ENCODE data around the gene SPSB4.
"Not testable (repeated sequence)": the region's sequence is repeated elsewhere in the genome, so short reads cannot be mapped to it uniquely, and the experiment has no call there.

The SPSB4 gene

GRCh38 chr3:141011997-141012262 lies 39.2 kb upstream of the SPSB4 start:
- Histone ChIP-seq H2AK5ac (ENCODE audit: low read depth, low read length) (no peak overlapping the region), H3K27ac (replicated peaks; ENCODE audit: low read length) (no peak overlapping the region), H4K91ac (ENCODE audit: low read depth, low read length, poor library complexity) (no peak overlapping the region), H3K36me3 (replicated peaks in 1 of 2; ENCODE audit: control insufficient read depth in 2 of 2, insufficient read depth in 2 of 2, low read length in 2 of 2) (no peaks in the 10 kb centered on the region), H3K4ac (ENCODE audit: low read length) (no peak overlapping the region), H2AFZ (ENCODE audit: low read length) (peak overlapping the region; percentile 83), H2BK120ac (ENCODE audit: low read depth, low read length) (no peak overlapping the region), H4K8ac (ENCODE audit: low read depth, low read length) (no peak overlapping the region), H3K27me3 (ENCODE audit: control insufficient read depth in 3 of 3, insufficient read depth in 3 of 3, low read depth in 1 of 3, low read length in 3 of 3) (no peaks in the 10 kb centered on the region), H2BK12ac (ENCODE audit: low read length) (no peak overlapping the region), H3K4me3 (ENCODE audit: low read length in 2 of 2) (no peak overlapping the region), H3K9me3 (replicated peaks in 1 of 2; ENCODE audit: control insufficient read depth in 2 of 2, insufficient read depth in 1 of 2, low read depth in 1 of 2, low read length in 2 of 2) (no peaks in the 10 kb centered on the region), H3K23ac (ENCODE audit: low read depth, low read length, poor library complexity) (no peak overlapping the region), H3K14ac (ENCODE audit: low read length) (no peak overlapping the region), H3K4me2 (ENCODE audit: insufficient read depth, low read length, poor library complexity, severe bottlenecking) (no peak overlapping the region), H2BK15ac (ENCODE audit: low read length) (no peak overlapping the region), H2BK5ac (ENCODE audit: low read length) (no peak overlapping the region), H3K9ac (ENCODE audit: low read depth, low read length, poor library complexity) (no peak overlapping the region), H3K79me1 (ENCODE audit: low read depth, low read length) (no peaks in the 10 kb centered on the region), H3K18ac (ENCODE audit: low read length) (no peak overlapping the region), H3K4me1 (ENCODE audit: control insufficient read depth in 2 of 2, insufficient read depth in 1 of 2, low read depth in 1 of 2, low read length in 2 of 2) (peaks cover 2 to 4% of the 10 kb centered on the region in 2 donors)
- DNase-seq (ENCODE audit: low spot score), result no peak
- no CpG with 5 or more reads among the region's 4 CpGs for WGBS, 2 donors (ENCODE audit: extremely low coverage in 2 of 2, insufficient read length in 2 of 2, insufficient replicate concordance in 1 of 2)

DNA sequence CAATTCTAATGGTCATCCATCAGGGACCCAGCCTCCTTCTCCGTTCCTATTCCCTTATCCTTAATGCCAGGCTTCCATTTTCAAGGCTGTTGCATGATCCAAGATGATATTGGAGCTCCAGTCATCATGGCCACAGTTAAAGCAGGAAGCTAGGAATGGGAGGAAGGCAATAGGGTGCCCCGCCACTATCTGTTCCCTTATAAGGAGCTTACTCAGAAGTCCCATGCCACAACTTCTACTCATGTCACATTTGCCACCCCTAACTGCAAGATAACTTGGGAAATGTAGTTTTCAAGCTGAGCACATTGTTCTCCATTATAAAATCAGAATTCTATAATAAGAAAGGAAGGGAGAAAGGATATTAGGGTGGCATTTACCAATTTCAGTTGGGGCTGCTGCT lies 38.6 kb upstream of the SPSB4 start:
- peaks cover 2 to 4% of the 10 kb centered on the region in 2 donors for H3K4me1 ChIP-seq (ENCODE audit: control insufficient read depth in 2 of 2, insufficient read depth in 1 of 2, low read depth in 1 of 2, low read length in 2 of 2)
- DNase-seq (ENCODE audit: low spot score), result no peak
- H4K8ac ChIP-seq (ENCODE audit: low read depth, low read length), result no peak overlapping the region
- no peaks in the 10 kb centered on the region for H3K9me3 ChIP-seq (replicated peaks in 1 of 2; ENCODE audit: control insufficient read depth in 2 of 2, insufficient read depth in 1 of 2, low read depth in 1 of 2, low read length in 2 of 2)
- no peak overlapping the region for H3K9ac ChIP-seq (ENCODE audit: low read depth, low read length, poor library complexity)
- no peak overlapping the region for H2BK15ac ChIP-seq (ENCODE audit: low read length)
- H4K91ac ChIP-seq (ENCODE audit: low read depth, low read length, poor library complexity), result no peak overlapping the region
- no peak overlapping the region for H2BK12ac ChIP-seq (ENCODE audit: low read length)
- H3K4me3 ChIP-seq (ENCODE audit: low read length in 2 of 2), result no peak overlapping the region
- H3K14ac ChIP-seq (ENCODE audit: low read length), result no peak overlapping the region
- H3K79me1 ChIP-seq (ENCODE audit: low read depth, low read length), result no peaks in the 10 kb centered on the region
- H2AK5ac ChIP-seq (ENCODE audit: low read depth, low read length), result no peak overlapping the region
- H3K23ac ChIP-seq (ENCODE audit: low read depth, low read length, poor library complexity), result no peak overlapping the region
- H2BK5ac ChIP-seq (ENCODE audit: low read length), result no peak overlapping the region
- no peak overlapping the region for H3K27ac ChIP-seq (replicated peaks; ENCODE audit: low read length)
- no peak overlapping the region for H3K4me2 ChIP-seq (ENCODE audit: insufficient read depth, low read length, poor library complexity, severe bottlenecking)
- H3K18ac ChIP-seq (ENCODE audit: low read length), result no peak overlapping the region
- no peak overlapping the region for H2BK120ac ChIP-seq (ENCODE audit: low read depth, low read length)
- no peaks in the 10 kb centered on the region for H3K27me3 ChIP-seq (ENCODE audit: control insufficient read depth in 3 of 3, insufficient read depth in 3 of 3, low read depth in 1 of 3, low read length in 3 of 3)
- no CpG with 5 or more reads among the region's 2 CpGs for WGBS, 2 donors (ENCODE audit: extremely low coverage in 2 of 2, insufficient read length in 2 of 2, insufficient replicate concordance in 1 of 2)
- no peaks in the 10 kb centered on the region for H3K36me3 ChIP-seq (replicated peaks in 1 of 2; ENCODE audit: control insufficient read depth in 2 of 2, insufficient read depth in 2 of 2, low read length in 2 of 2)
- H3K4ac ChIP-seq (ENCODE audit: low read length), result no peak overlapping the region
- H2AFZ ChIP-seq (ENCODE audit: low read length), result no peak overlapping the region

- H4K8ac ChIP-seq (ENCODE audit: low read depth, low read length), result no peak overlapping the region
- no peak overlapping the region for H2BK12ac ChIP-seq (ENCODE audit: low read length)
- no peak overlapping the region for H3K18ac ChIP-seq (ENCODE audit: low read length)
- no CpG with 5 or more reads among the region's 3 CpGs for WGBS, 2 donors (ENCODE audit: extremely low coverage in 2 of 2, insufficient read length in 2 of 2, insufficient replicate concordance in 1 of 2)
- H3K14ac ChIP-seq (ENCODE audit: low read length), result no peak overlapping the region
- peaks cover 2 to 4% of the 10 kb centered on the region in 2 donors for H3K4me1 ChIP-seq (ENCODE audit: control insufficient read depth in 2 of 2, insufficient read depth in 1 of 2, low read depth in 1 of 2, low read length in 2 of 2)
- H2AK5ac ChIP-seq (ENCODE audit: low read depth, low read length), result no peak overlapping the region
- H3K4me2 ChIP-seq (ENCODE audit: insufficient read depth, low read length, poor library complexity, severe bottlenecking), result no peak overlapping the region
- no peak overlapping the region for H3K4me3 ChIP-seq (ENCODE audit: low read length in 2 of 2)
- H2BK15ac ChIP-seq (ENCODE audit: low read length), result no peak overlapping the region
- H2AFZ ChIP-seq (ENCODE audit: low read length), result no peak overlapping the region
- no peaks in the 10 kb centered on the region for H3K27me3 ChIP-seq (ENCODE audit: control insufficient read depth in 3 of 3, insufficient read depth in 3 of 3, low read depth in 1 of 3, low read length in 3 of 3)
- no peak overlapping the region for H3K27ac ChIP-seq (replicated peaks; ENCODE audit: low read length)
- no peak overlapping the region for H2BK120ac ChIP-seq (ENCODE audit: low read depth, low read length)
- no peaks in the 10 kb centered on the region for H3K79me1 ChIP-seq (ENCODE audit: low read depth, low read length)
- no peak overlapping the region for H3K23ac ChIP-seq (ENCODE audit: low read depth, low read length, poor library complexity)
- H3K9ac ChIP-seq (ENCODE audit: low read depth, low read length, poor library complexity), result no peak overlapping the region
- no peak for DNase-seq (ENCODE audit: low spot score)
- H3K4ac ChIP-seq (ENCODE audit: low read length), result no peak overlapping the region
- H3K9me3 ChIP-seq (replicated peaks in 1 of 2; ENCODE audit: control insufficient read depth in 2 of 2, insufficient read depth in 1 of 2, low read depth in 1 of 2, low read length in 2 of 2), result no peaks in the 10 kb centered on the region
- H2BK5ac ChIP-seq (ENCODE audit: low read length), result no peak overlapping the region
- H3K36me3 ChIP-seq (replicated peaks in 1 of 2; ENCODE audit: control insufficient read depth in 2 of 2, insufficient read depth in 2 of 2, low read length in 2 of 2), result no peaks in the 10 kb centered on the region
- H4K91ac ChIP-seq (ENCODE audit: low read depth, low read length, poor library complexity), result no peak overlapping the region
These were observed 35.7 kb upstream of the SPSB4 start for GRCh38 chr3:141015481-141015880.

DNA sequence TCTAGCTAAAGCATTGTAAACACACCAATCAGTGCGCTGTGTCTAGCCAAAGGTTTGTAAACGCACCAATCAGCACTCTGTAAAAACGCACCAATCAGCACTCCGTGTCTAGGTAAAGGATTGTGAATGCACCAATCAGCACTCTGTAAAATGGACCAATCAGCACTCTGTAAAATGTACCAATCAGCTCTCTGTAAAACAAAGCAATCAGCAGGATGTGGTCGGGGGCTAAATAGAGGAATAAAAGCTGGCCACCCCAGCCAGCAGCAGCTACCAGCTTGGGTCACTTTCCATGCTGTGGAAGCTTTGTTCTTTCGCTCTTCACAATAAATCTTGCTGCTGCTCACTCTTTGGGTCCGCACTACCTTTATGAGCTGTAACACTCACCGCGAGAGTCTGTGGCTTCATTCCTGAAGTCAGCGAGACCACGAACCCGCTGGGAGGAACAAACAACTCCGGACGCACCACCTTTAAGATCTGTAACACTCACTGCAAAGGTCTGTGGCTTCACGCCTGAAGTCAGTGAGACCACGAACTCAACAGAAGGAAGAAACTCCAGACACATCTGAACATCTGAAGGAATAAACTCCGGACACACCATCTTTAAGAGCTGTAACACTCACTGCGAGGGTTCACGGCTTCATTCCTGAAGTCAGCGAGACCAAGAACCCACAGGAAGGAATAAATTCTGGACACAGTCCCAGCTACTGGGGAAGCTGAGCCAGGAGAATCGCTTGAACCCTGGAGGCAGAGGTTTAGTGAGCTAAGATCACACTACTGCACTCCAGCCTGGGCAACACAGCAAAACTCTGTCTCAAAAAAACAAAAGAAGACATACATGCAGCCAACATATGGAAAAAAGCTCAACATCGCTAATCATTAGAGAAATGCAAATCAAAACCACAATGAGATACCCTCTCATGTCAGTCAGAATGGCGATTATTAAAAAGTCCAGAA lies 33.5 kb upstream of the SPSB4 start:
- not testable (repeated sequence) for H3K4ac ChIP-seq (ENCODE audit: low read length); H3K4me2 ChIP-seq (ENCODE audit: insufficient read depth, low read length, poor library complexity, severe bottlenecking); H2BK15ac ChIP-seq (ENCODE audit: low read length); H2BK120ac ChIP-seq (ENCODE audit: low read depth, low read length); H4K8ac ChIP-seq (ENCODE audit: low read depth, low read length); H3K18ac ChIP-seq (ENCODE audit: low read length); H3K27me3 ChIP-seq (ENCODE audit: control insufficient read depth in 3 of 3, insufficient read depth in 3 of 3, low read depth in 1 of 3, low read length in 3 of 3); H2AK5ac ChIP-seq (ENCODE audit: low read depth, low read length); H3K79me1 ChIP-seq (ENCODE audit: low read depth, low read length); H2BK5ac ChIP-seq (ENCODE audit: low read length); H3K14ac ChIP-seq (ENCODE audit: low read length); H4K91ac ChIP-seq (ENCODE audit: low read depth, low read length, poor library complexity); DNase-seq (ENCODE audit: low spot score); H3K9me3 ChIP-seq (replicated peaks in 1 of 2; ENCODE audit: control insufficient read depth in 2 of 2, insufficient read depth in 1 of 2, low read depth in 1 of 2, low read length in 2 of 2); H3K36me3 ChIP-seq (replicated peaks in 1 of 2; ENCODE audit: control insufficient read depth in 2 of 2, insufficient read depth in 2 of 2, low read length in 2 of 2); H3K23ac ChIP-seq (ENCODE audit: low read depth, low read length, poor library complexity); H3K4me3 ChIP-seq (ENCODE audit: low read length in 2 of 2); H3K27ac ChIP-seq (replicated peaks; ENCODE audit: low read length); H2BK12ac ChIP-seq (ENCODE audit: low read length); H3K4me1 ChIP-seq (ENCODE audit: control insufficient read depth in 2 of 2, insufficient read depth in 1 of 2, low read depth in 1 of 2, low read length in 2 of 2); H3K9ac ChIP-seq (ENCODE audit: low read depth, low read length, poor library complexity); H2AFZ ChIP-seq (ENCODE audit: low read length)
- no CpG with 5 or more reads among the region's 23 CpGs for WGBS, 2 donors (ENCODE audit: extremely low coverage in 2 of 2, insufficient read length in 2 of 2, insufficient replicate concordance in 1 of 2)

Measured in neuronal stem cell (in vitro differentiated cells).